Stimulated activated CD4-positive, alpha-beta T cell treated with anti-CD3 and anti-CD28 coated beads, Interleukin-1b, Interleukin-23, amount 100 ng/mL, for 48 hours (primary cell): ENCODE results near the gene OR5AL1.
A peak's percentile ranks its signal among the peaks of the same experiment; 100 is the strongest.

Source experiments
- DNase-seq: peaks from one replicate; pipeline ENCODE4 v3.0.0-alpha.2; 2020

The OR5AL1 gene

DNA sequence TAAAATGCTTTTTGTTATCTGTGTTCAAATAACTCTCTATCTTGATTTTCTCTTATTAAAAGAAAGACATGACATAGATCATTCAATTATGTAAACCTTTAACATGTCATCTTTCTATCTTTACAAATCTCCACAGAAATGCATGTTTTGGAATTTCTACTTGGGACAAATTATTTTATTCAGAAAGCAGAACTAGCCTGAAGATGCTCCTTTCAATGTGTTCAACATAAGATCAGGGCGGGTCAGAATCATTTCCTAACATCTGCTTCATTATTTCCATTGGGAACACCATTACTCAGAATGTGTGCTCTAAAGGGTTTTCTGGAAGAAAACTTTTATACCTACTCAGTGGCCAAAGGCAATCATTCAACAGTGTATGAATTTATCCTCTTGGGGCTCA lies at the start of gene OR5AL1:
Gene OR5AL1 (plus strand): TSS at position 301 of the 400 bp plus-strand sequence.
- DNase-seq = no peak

DNA sequence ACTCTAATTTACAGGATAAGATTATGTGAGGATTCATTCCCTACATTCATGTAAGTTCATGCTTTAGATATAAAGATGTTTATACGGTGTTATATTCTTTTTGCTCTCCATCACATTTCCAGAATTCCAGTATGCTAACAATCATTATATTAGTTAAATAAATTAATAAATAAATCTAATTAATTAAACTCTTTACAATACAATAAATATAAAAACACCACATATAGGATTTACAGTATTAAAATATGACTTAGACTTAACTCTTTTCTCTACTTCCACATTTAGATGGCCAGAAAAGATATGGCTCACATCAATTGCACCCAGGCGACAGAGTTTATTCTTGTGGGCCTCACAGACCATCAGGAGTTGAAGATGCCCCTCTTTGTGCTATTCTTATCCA lies 37.2 kb upstream of the OR5AL1 start, which contains the start of gene OR8U1:
Gene OR8U1 (plus strand): TSS at position 301 of the 400 bp plus-strand sequence. CDS start 0 bp downstream, at position 301.
- no peak for DNase-seq

DNA sequence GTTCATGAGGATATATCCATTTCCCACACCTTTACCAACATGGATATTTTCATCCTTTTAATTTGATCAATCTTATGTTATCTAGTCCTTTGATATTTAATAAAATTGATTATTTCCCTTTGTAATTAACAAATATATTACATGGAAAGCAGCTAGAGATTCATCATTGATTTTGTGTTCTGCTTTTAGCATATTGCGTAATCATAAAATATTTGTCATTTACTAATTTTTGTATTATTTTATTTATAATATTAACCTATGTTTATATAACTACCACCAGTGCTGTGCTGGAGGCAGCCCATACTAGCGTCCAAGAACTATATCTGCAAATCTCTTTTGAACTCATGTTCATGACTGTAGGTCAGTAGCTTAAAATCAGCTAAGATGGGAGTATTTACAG lies 32.4 kb upstream of the OR5AL1 start:
- no peak for DNase-seq

DNA sequence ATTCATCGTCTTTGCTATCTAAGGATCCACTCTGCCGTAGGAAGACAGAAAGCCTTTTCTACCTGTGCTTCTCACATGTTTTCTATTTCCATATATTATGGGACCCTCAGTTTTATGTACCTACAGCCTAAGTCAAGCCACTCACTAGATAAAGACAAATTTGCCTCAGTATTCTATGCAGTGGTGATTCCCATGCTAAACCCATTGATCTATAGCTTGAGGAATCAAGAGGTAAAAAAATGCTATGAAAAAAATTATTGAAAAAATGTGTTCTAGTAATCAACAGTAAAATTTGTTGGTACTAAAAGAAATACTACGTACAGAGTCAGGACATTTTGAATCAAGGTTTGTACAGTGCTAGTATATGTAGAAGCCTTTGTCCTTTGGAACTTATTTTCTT lies 18.1 kb upstream of the OR5AL1 start:
- DNase-seq = no peak

DNA sequence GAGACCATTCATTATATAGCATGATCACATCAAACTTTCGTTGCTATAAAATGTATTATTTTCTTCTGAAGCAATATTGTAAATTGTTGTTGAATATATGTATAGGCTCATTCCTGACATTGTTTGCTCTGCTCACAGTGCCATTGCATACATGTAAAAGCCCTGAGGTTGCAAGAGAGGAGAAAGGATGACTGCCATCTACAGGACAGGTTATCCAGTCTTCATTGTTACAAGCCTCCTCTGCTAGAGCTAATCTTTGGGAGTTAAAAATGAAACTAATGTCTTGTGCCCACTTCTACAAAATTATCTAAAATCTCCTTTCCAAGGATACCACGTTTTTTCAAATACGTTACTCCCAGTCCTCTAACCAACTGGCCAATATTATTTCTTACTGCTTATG lies 16.4 kb upstream of the OR5AL1 start:
- DNase-seq = no peak

DNA sequence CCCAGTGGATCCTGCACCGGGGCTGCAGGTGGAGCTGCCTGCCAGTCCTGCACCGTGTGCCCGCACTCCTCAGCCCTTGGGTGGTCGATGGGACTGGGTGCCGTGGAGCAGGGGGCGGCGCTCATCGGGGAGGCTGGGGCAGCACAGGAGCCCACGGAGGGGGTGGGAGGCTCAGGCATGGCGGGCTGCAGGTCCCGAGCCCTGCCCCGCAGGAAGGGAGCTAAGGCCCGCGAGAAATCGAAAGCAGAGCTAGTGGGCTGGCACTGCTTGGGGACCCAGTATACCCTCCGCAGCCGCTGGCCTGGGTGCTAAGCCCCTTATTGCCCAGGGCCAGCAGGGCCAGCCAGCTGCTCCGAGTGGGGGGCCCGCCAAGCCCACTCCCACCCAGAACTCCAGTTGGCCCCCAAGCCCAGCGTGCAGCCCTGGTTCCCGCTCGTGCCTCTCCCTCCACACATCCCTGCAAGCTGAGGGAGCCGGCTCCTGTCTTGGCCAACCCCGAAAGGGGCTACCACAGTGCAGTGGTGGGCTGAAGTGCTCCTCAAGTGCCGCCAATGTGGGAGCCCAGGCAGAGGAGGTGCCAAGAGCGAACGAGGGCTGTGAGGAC lies 10.5 kb upstream of the OR5AL1 start:
- DNase-seq = peak; percentile 1

DNA sequence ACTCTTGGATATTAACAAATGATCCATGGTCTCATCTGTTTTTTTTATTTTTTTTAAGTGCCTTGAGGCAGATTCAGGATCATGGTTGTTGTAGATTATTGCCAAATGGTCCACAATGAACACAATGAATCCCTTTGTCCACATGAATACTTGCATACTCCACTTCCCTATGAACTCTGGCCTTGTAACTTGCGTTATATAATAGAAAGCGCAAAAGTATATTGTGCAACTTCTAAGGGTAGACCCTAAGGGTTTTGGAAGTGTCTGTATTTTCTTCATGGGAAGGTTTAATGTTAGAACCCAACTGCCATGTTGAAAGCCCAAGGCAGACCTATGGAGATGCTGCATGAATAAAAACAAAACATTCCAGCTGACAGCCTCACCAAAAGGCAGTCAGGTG lies 8.1 kb upstream of the OR5AL1 start:
- DNase-seq = no peak

DNA sequence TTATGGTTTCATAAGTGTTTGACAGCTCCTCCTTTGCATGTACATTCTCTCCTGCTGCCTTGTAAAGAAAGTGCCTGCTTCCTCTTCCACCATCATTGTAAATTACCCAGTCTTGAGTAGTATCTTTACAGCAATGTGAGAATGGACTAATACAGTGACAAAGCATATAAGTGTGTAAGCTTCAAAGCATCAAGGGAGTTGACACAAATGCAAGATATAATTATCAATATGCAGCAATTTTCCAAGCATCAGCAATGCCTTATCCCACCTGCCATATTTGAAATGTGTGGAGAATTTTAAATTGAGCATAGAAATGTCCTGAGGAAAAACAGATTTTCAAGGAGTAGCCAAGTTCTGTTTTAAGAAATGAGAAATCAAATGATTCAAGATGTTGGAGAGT lies 1.7 kb upstream of the OR5AL1 start:
- no peak for DNase-seq

DNA sequence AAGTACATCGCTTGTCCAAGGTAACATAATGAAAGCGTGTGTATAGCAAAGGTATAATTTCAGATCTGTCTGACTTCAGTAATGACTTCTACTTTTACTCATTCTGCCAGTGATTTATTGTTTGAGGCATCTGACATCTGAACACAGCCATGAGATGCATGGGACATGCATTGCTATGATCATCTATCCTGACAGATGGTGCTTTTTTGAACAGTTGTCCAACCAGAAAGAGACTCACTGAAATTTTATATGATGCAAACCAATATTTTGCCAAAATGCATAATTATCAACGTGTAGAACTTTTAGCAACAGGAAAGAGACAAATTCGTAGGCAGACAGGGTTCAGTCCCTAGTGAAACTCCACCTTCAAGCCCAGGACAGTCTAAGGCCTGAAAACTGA lies 41.0 kb downstream of the OR5AL1 start:
- no peak for DNase-seq

DNA sequence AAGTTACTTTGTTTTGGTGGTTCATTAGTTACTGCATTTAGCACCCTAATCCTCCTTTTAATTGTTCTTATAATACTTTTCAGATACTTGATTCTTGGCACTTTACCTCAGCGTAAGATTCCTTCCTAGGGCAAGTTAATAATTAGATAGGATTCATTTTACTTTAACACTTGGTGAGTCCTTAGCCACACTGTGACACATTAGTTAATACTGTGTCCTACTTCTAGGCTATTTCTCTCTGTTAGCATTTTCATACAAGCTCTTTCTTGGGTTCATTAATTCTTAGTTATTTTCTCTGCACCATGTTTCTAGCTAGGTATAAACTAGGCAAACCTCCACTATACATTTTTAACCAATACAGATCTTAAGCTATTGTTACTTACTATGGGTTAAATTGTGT lies 44.6 kb downstream of the OR5AL1 start:
- no peak for DNase-seq
